Activated T-cell treated with anti-CD3 and anti-CD28 coated beads, Interleukin-2, amount 50 U/mL, for 24 hours (primary cell): ENCODE data around the gene CNKSR2.
A peak's percentile ranks its signal among the peaks of the same experiment; 100 is the strongest.
"Not testable (repeated sequence)": the region's sequence is repeated elsewhere in the genome, so short reads cannot be mapped to it uniquely, and the experiment has no call there.

Experiments
- DNase-seq: peaks from one replicate; pipeline ENCODE4 v3.0.0-alpha.2; 2020
- H3K27ac Mint-ChIP-seq: 2 replicates; pipeline ENCODE4 v1.8.0; 2020; ENCODE audit warnings: mild to moderate bottlenecking, mixed read lengths
- H3K27me3 Mint-ChIP-seq: 2 replicates; pipeline ENCODE4 v1.8.0; 2020; ENCODE audit warnings: mixed read lengths
- H3K36me3 Mint-ChIP-seq: 2 replicates; pipeline ENCODE4 v1.8.0; 2020; ENCODE audit warnings: low read depth, mixed read lengths
- H3K4me1 Mint-ChIP-seq: 2 replicates; pipeline ENCODE4 v1.8.0; 2020; ENCODE audit warnings: low read depth, mixed read lengths
- H3K4me3 Mint-ChIP-seq: 2 replicates; pipeline ENCODE4 v1.8.0; 2020; ENCODE audit warnings: mild to moderate bottlenecking, moderate library complexity, mixed read lengths
- H3K9me3 Mint-ChIP-seq: 2 replicates; pipeline ENCODE4 v1.8.0; 2020; ENCODE audit warnings: mixed read lengths

The CNKSR2 gene

GRCh38 chrX:21487832-21488231 is 113.6 kb downstream of the CNKSR2 start:
- no peaks in the 10 kb centered on the region for H3K4me1 Mint-ChIP-seq
- H3K27ac Mint-ChIP-seq: no peak overlapping the region
- no peaks in the 10 kb centered on the region for H3K9me3 Mint-ChIP-seq
- peaks cover 8% of the 10 kb centered on the region for H3K27me3 Mint-ChIP-seq
- H3K4me3 Mint-ChIP-seq: no peak overlapping the region
- no peak for DNase-seq
- peaks cover 7% of the 10 kb centered on the region for H3K36me3 Mint-ChIP-seq

- DNase-seq: no peak
- H3K9me3 Mint-ChIP-seq: no peaks in the 10 kb centered on the region
- no peaks in the 10 kb centered on the region for H3K4me1 Mint-ChIP-seq
- H3K27ac Mint-ChIP-seq: no peak overlapping the region
- H3K27me3 Mint-ChIP-seq: peaks cover 7% of the 10 kb centered on the region
- no peak overlapping the region for H3K4me3 Mint-ChIP-seq
- H3K36me3 Mint-ChIP-seq: peaks cover 3% of the 10 kb centered on the region
Observed at GRCh38 chrX:21490341-21490740, 116.1 kb downstream of the CNKSR2 start.

- Mint-ChIP-seq H3K27ac (no peak overlapping the region), H3K4me3 (no peak overlapping the region), H3K36me3 (peaks cover 3% of the 10 kb centered on the region), H3K27me3 (peaks cover 7% of the 10 kb centered on the region), H3K4me1 (no peaks in the 10 kb centered on the region), H3K9me3 (no peaks in the 10 kb centered on the region)
- no peak for DNase-seq
Observed at GRCh38 chrX:21493226-21493830, 119.1 kb downstream of the CNKSR2 start.

GRCh38 chrX:21503593-21503992 is 129.4 kb downstream of the CNKSR2 start:
- Mint-ChIP-seq H3K4me1 (peaks cover 7% of the 10 kb centered on the region), H3K27ac (no peak overlapping the region), H3K27me3 (peaks cover 3% of the 10 kb centered on the region), H3K4me3 (no peak overlapping the region), H3K9me3 (no peaks in the 10 kb centered on the region), H3K36me3 (peaks cover 9% of the 10 kb centered on the region)
- DNase-seq: no peak

- Mint-ChIP-seq H3K36me3 (peaks cover 5% of the 10 kb centered on the region), H3K4me1 (peaks cover 7% of the 10 kb centered on the region), H3K9me3 (no peaks in the 10 kb centered on the region), H3K4me3 (no peak overlapping the region), H3K27me3 (peaks cover 3% of the 10 kb centered on the region), H3K27ac (no peak overlapping the region)
- DNase-seq: no peak
Observed at GRCh38 chrX:21509912-21510311, 135.7 kb downstream of the CNKSR2 start.

- Mint-ChIP-seq H3K9me3 (no peaks in the 10 kb centered on the region), H3K36me3 (peaks cover 4% of the 10 kb centered on the region), H3K4me3 (no peak overlapping the region), H3K4me1 (no peaks in the 10 kb centered on the region), H3K27ac (no peak overlapping the region), H3K27me3 (peaks cover 3% of the 10 kb centered on the region)
- DNase-seq: no peak
Observed at GRCh38 chrX:21524008-21524407, 149.8 kb downstream of the CNKSR2 start.

- Mint-ChIP-seq H3K9me3 (no peaks in the 10 kb centered on the region), H3K27me3 (peaks cover 3% of the 10 kb centered on the region), H3K27ac (no peak overlapping the region), H3K4me1 (no peaks in the 10 kb centered on the region), H3K36me3 (peaks cover 8% of the 10 kb centered on the region), H3K4me3 (no peak overlapping the region)
- DNase-seq: no peak
Observed at GRCh38 chrX:21528076-21528475, 153.9 kb downstream of the CNKSR2 start.

- Mint-ChIP-seq H3K27me3 (peaks cover 3% of the 10 kb centered on the region), H3K27ac (no peak overlapping the region), H3K4me1 (no peaks in the 10 kb centered on the region), H3K9me3 (no peaks in the 10 kb centered on the region), H3K4me3 (no peak overlapping the region), H3K36me3 (peaks cover 15% of the 10 kb centered on the region)
- DNase-seq: no peak
Observed at GRCh38 chrX:21529771-21530170, 155.6 kb downstream of the CNKSR2 start.

GRCh38 chrX:21544642-21545041 is 170.4 kb downstream of the CNKSR2 start:
- not testable (repeated sequence) for DNase-seq, H3K27ac Mint-ChIP-seq, H3K4me3 Mint-ChIP-seq, H3K9me3 Mint-ChIP-seq, H3K4me1 Mint-ChIP-seq, H3K36me3 Mint-ChIP-seq
- peaks cover 25% of the 10 kb centered on the region for H3K27me3 Mint-ChIP-seq

- Mint-ChIP-seq H3K4me1 (peaks cover 3% of the 10 kb centered on the region), H3K27ac (no peak overlapping the region), H3K4me3 (no peak overlapping the region), H3K9me3 (no peaks in the 10 kb centered on the region), H3K27me3 (peaks cover 17% of the 10 kb centered on the region), H3K36me3 (peaks cover 7% of the 10 kb centered on the region)
- no peak for DNase-seq
Observed at GRCh38 chrX:21559417-21559816, 185.2 kb downstream of the CNKSR2 start.

GRCh38 chrX:21565025-21565424 is 190.8 kb downstream of the CNKSR2 start:
- H3K27me3 Mint-ChIP-seq: peaks cover 3% of the 10 kb centered on the region
- H3K4me1 Mint-ChIP-seq: no peaks in the 10 kb centered on the region
- H3K4me3 Mint-ChIP-seq: no peak overlapping the region
- peaks cover 21% of the 10 kb centered on the region for H3K36me3 Mint-ChIP-seq
- DNase-seq: no peak
- no peaks in the 10 kb centered on the region for H3K9me3 Mint-ChIP-seq
- H3K27ac Mint-ChIP-seq: no peak overlapping the region

- Mint-ChIP-seq H3K27me3 (peaks cover 5% of the 10 kb centered on the region), H3K9me3 (no peaks in the 10 kb centered on the region), H3K27ac (peak overlapping the region; percentile 38), H3K4me3 (no peak overlapping the region), H3K36me3 (peaks cover 34% of the 10 kb centered on the region), H3K4me1 (peaks cover 7% of the 10 kb centered on the region)
- no peak for DNase-seq
Observed at GRCh38 chrX:21574793-21575192, 200.6 kb downstream of the CNKSR2 start.

- peaks cover 2% of the 10 kb centered on the region for H3K4me1 Mint-ChIP-seq
- H3K27me3 Mint-ChIP-seq: peaks cover 3% of the 10 kb centered on the region
- no peak overlapping the region for H3K4me3 Mint-ChIP-seq
- no peak overlapping the region for H3K27ac Mint-ChIP-seq
- H3K9me3 Mint-ChIP-seq: no peaks in the 10 kb centered on the region
- DNase-seq: no peak
- H3K36me3 Mint-ChIP-seq: peaks cover 3% of the 10 kb centered on the region
Observed at GRCh38 chrX:21581479-21581878, 207.3 kb downstream of the CNKSR2 start.

- no peak overlapping the region for H3K4me3 Mint-ChIP-seq
- DNase-seq: no peak
- H3K9me3 Mint-ChIP-seq: no peaks in the 10 kb centered on the region
- H3K27me3 Mint-ChIP-seq: peaks cover 3% of the 10 kb centered on the region
- peaks cover 17% of the 10 kb centered on the region for H3K4me1 Mint-ChIP-seq
- H3K27ac Mint-ChIP-seq: no peak overlapping the region
- peaks cover 3% of the 10 kb centered on the region for H3K36me3 Mint-ChIP-seq
Observed at GRCh38 chrX:21586001-21586400, 211.8 kb downstream of the CNKSR2 start.

GRCh38 chrX:21590012-21590776 is 216.0 kb downstream of the CNKSR2 start:
- Mint-ChIP-seq H3K4me3 (no peak overlapping the region), H3K27ac (peak overlapping the region; percentile 59), H3K27me3 (no peaks in the 10 kb centered on the region), H3K36me3 (peaks cover 8% of the 10 kb centered on the region), H3K9me3 (no peaks in the 10 kb centered on the region), H3K4me1 (peaks cover 15% of the 10 kb centered on the region)
- no peak for DNase-seq
